ENCODE measurements around the gene CCL17. TPM values are rescaled to one million over a fixed set of nuclear protein-coding genes. Genes with fewer than 3 reads are reported as not detected.

The CCL17 gene
- total and polyA plus RNA-seq, 2 of the 4 experiments (the other 2 are of a cell fraction): not detected

- no peak overlapping the region for H2BK5ac ChIP-seq (ENCODE audit: low read depth, low read length, poor library complexity, severe bottlenecking)
- no peak overlapping the region for H3K18ac ChIP-seq (ENCODE audit: low read depth, low read length)
- H3K36me3 ChIP-seq (ENCODE audit: control insufficient read depth, insufficient read depth, low read length): peaks cover 15% of the 10 kb centered on the region
- intact Hi-C loops (cut with micrococcal nuclease): no loop called here
- H2AFZ ChIP-seq (replicated peaks; ENCODE audit: low read length, poor library complexity): no peak overlapping the region
- no peak overlapping the region for H3K27ac ChIP-seq (ENCODE audit: insufficient read depth, low read length)
- no peak overlapping the region for H3K56ac ChIP-seq (ENCODE audit: extremely low read depth, insufficient read depth, low read length)
- H3K9me3 ChIP-seq (ENCODE audit: control insufficient read depth, insufficient read depth, low read length): no peaks in the 10 kb centered on the region
- ATAC-seq (ENCODE audit: low read depth): no peak
- whole genome bisulfite sequencing, 2 experiments (ENCODE audit: extremely low coverage in 2 of 2, insufficient read length in 1 of 2): 59% methylated on average over 3 of the region's 3 CpGs; no CpG with 5 or more reads in 1 of the 2 experiments
- TF ChIP-seq MAZ (IDR thresholded peaks at IDR 0.05; ENCODE audit: borderline replicate concordance, low read depth, low read length): no peak
- no peak for TF ChIP-seq POLR2A (IDR thresholded peaks at IDR 0.05; ENCODE audit: low read depth, low read length)
- no peak for TF ChIP-seq MAFK (IDR thresholded peaks at IDR 0.05; ENCODE audit: low read depth, low read length)
- no peak for TF ChIP-seq RAD21 (IDR thresholded peaks at IDR 0.05; ENCODE audit: low read length)
- no TSS peak for BruUV-seq (replicated peaks)
- no peak overlapping the region for H2AK5ac ChIP-seq (ENCODE audit: low read depth, low read length)
- H4K5ac ChIP-seq (ENCODE audit: low read depth, low read length): no peak overlapping the region
- DNase-seq: no peak
- peaks cover 2% of the 10 kb centered on the region for H3K4me1 ChIP-seq (ENCODE audit: control insufficient read depth, insufficient read depth, low read length)
- no peak overlapping the region for H2BK120ac ChIP-seq (ENCODE audit: low read depth, low read length)
- no peak overlapping the region for H2BK20ac ChIP-seq (ENCODE audit: low read depth, low read length)
- H3K9me1 ChIP-seq (ENCODE audit: insufficient read depth, low read length): no peaks in the 10 kb centered on the region
- no peaks in the 10 kb centered on the region for H3K79me1 ChIP-seq (ENCODE audit: low read depth in 1 of 2, low read length in 2 of 2)
- H4K8ac ChIP-seq (ENCODE audit: low read depth in 2 of 2, low read length in 2 of 2): no peak overlapping the region
- no peak overlapping the region for H2BK15ac ChIP-seq (ENCODE audit: low read depth, low read length)
- in situ Hi-C loops (cut with MboI; ENCODE audit: low sequenced_read_pairs): no loop called here
- H4K20me1 ChIP-seq (ENCODE audit: insufficient read depth, low read length): no peaks in the 10 kb centered on the region
- ChIA-PET CTCF (interaction anchor here (1.5 to 4.5 kb wide), 2 partner anchors 95 to 124 kb away, joined by 4 to 30 read pairs; no protein-coding TSS in a partner anchor), POLR2A (ENCODE audit: unreplicated experiment) (no interaction called here)
- H3K23ac ChIP-seq (ENCODE audit: low read depth, low read length): no peak overlapping the region
- no peak overlapping the region for H2AK9ac ChIP-seq (replicated peaks; ENCODE audit: low read depth, low read length, poor library complexity)
- H3K4me2 ChIP-seq (ENCODE audit: low read depth, low read length): no peak overlapping the region
- H3K4me3 ChIP-seq (ENCODE audit: insufficient read depth, low read depth, low read length): no peak overlapping the region
- H3K9ac ChIP-seq (ENCODE audit: low read depth, low read length): no peak overlapping the region
- H3K4ac ChIP-seq (ENCODE audit: low read depth, low read length): no peak overlapping the region
- H3K14ac ChIP-seq (replicated peaks; ENCODE audit: low read depth, low read length): no peak overlapping the region
- dilution Hi-C loops (cut with HindIII; ENCODE audit: low sequenced_read_pairs, unreplicated experiment): no loop called here
- no peak overlapping the region for H4K91ac ChIP-seq (ENCODE audit: insufficient read depth, low read depth, low read length)
- H3K27me3 ChIP-seq (ENCODE audit: control insufficient read depth, insufficient read depth, low read length): no peaks in the 10 kb centered on the region
Measured at GRCh38 chr16:57424583-57424982, 20.0 kb downstream of the CCL17 start.

Data from IMR-90 (cell line).